Panc1 (cell line): ENCODE results near the gene CDC42EP4. TPM values are rescaled to one million over a fixed set of nuclear protein-coding genes. Genes with fewer than 3 reads are reported as not detected.

Experiments
- ATAC-seq: fragments of 200-7000 bp; cut with Tn5 transposase; 2 replicates; pipeline ENCODE4 v1.9.1; 2020; ENCODE audit warnings: mild to moderate bottlenecking, moderate library complexity
- BruUV-seq: library from RNA; stranded (reverse); fragments of 400-500 nt; replicated peaks from 2 replicates; lab custom pipeline; 2021; lab: Mats Ljungman, UMichigan
- CTCF ChIA-PET: fragments of 300-600 bp; sonication (Branson Sonifier 250); formaldehyde crosslinking; loops from one replicate; lab custom pipeline; 2022; ENCODE audit warnings: antibody characterized with exemption; lab: Charles Lee
- POLR2A ChIA-PET: fragments of 300-600 bp; sonication (Branson Sonifier 250); formaldehyde crosslinking; loops from one replicate; lab custom pipeline; 2022; ENCODE audit warnings: antibody characterized with exemption; lab: Charles Lee
- DNase-seq: peaks from one replicate; pipeline ENCODE4 v3.0.0-alpha.2; 2010; ENCODE audit warnings: low read depth, low spot score
- H3K27ac ChIP-seq: 2 replicates; pipeline ENCODE4 v1.5.1; 2011; ENCODE audit warnings: mild to moderate bottlenecking, low read length, inconsistent platforms
- H3K27me3 ChIP-seq: fragments of 200-500 bp; sonication (Bioruptor generic); 2 replicates; pipeline ENCODE4 v1.6.0; 2014; ENCODE audit warnings: low read length, inconsistent platforms; ENCODE audit not compliant: control insufficient read depth, insufficient read depth
- H3K36me3 ChIP-seq: fragments of 200-500 bp; sonication (Bioruptor generic); 2 replicates; pipeline ENCODE4 v1.5.1; 2014; ENCODE audit warnings: inconsistent platforms, mild to moderate bottlenecking, low read length, moderate library complexity; ENCODE audit not compliant: control insufficient read depth, insufficient read depth
- H3K4me1 ChIP-seq: 2 replicates; pipeline ENCODE4 v1.5.1; 2011; ENCODE audit warnings: inconsistent platforms, mild to moderate bottlenecking, low read length, moderate library complexity; ENCODE audit not compliant: control insufficient read depth, insufficient read depth
- H3K4me3 ChIP-seq, 2 experiments: 2 replicates each; pipeline ENCODE4 v1.5.1; 2011 to 2012; ENCODE audit warnings: low read depth in 2 of 2, low read length in 2 of 2, mild to moderate bottlenecking in 2 of 2, inconsistent platforms in 1 of 2, moderate library complexity in 1 of 2
- H3K9me3 ChIP-seq: fragments of 200-500 bp; sonication (Bioruptor generic); 2 replicates; pipeline ENCODE4 v1.5.1; 2014; ENCODE audit warnings: low read depth, mild to moderate bottlenecking, inconsistent platforms, low read length, moderate library complexity; ENCODE audit not compliant: control insufficient read depth, insufficient read depth
- POLR2AphosphoS5 ChIP-seq: IDR thresholded peaks from 2 replicates; pipeline ENCODE4 v1.6.1; 2012; ENCODE audit warnings: mild to moderate bottlenecking, low read depth, low read length, moderate library complexity
- REST ChIP-seq, 2 experiments: IDR thresholded peaks; 2 replicates each; pipeline ENCODE4 v1.6.1; 2011 to 2012; ENCODE audit warnings: low read depth in 2 of 2, control low read depth in 1 of 2, low read length in 1 of 2, mild to moderate bottlenecking in 1 of 2, moderate library complexity in 1 of 2; ENCODE audit not compliant: insufficient read depth in 1 of 2
- SIN3A ChIP-seq: IDR thresholded peaks from 2 replicates; pipeline ENCODE4 v1.6.1; 2012; ENCODE audit warnings: low read depth, mild to moderate bottlenecking, low read length, moderate library complexity, borderline replicate concordance; ENCODE audit not compliant: insufficient read depth
- TCF7L2 ChIP-seq: IDR thresholded peaks from 2 replicates; pipeline ENCODE4 v1.6.1; 2011; ENCODE audit warnings: mild to moderate bottlenecking, low read depth, low read length, inconsistent platforms
- in situ Hi-C: cut with HindIII; loops from 2 replicates; pipeline ENCODE4 v1.10.0; 2016; ENCODE audit warnings: low sequenced_read_pairs, low pct_unique_long_range_greater_than_20kb
- intact Hi-C: fragments of 100-400 bp; cut with micrococcal nuclease; formaldehyde crosslinking; loops from one replicate; pipeline ENCODE4 v1.10.0; 2022; ENCODE audit not compliant: unreplicated experiment
- total RNA-seq: library from RNA; stranded (reverse); gene quantifications from one replicate; pipeline ENCODE4 v1.2.1, GENCODE V29; 2021; ENCODE audit not compliant: unreplicated experiment
- TF ChIP-seq, protein P1 (sequence below): fragments of 450-650 bp; IDR thresholded peaks from 2 replicates; pipeline ENCODE4 v1.5.1; 2017; ENCODE audit warnings: mild to moderate bottlenecking

CDC42EP4 gene
- total RNA-seq, 1 experiment from 2014 or later: 65.9 TPM

GRCh38 chr17:73262676-73263642 lies 48.8 kb downstream of the CDC42EP4 start:
- Histone ChIP-seq H3K27me3 (no peaks in the 10 kb centered on the region), H3K27ac (peak overlapping the region; percentile 63), H3K9me3 (no peaks in the 10 kb centered on the region), H3K36me3 (no peaks in the 10 kb centered on the region), H3K4me3 (no peak overlapping the region), H3K4me1 (peaks cover 26% of the 10 kb centered on the region)
- ATAC-seq (0 out of 2 replicates have a peak, but pooled peaks have one; percentile 6), DNase-seq (no peak)
- intact Hi-C loops (no loop called here), in situ Hi-C loops (no loop called here)
- BruUV-seq: no TSS peak
- CTCF ChIA-PET: interaction anchor here (0.5 kb wide), 1 partner anchor 703 kb away, joined by 3 read pairs; no protein-coding TSS in a partner anchor
- TF ChIP-seq REST (IDR thresholded peaks at IDR 0.05; ENCODE audit: insufficient read depth in 1 of 2, low read depth in 2 of 2, low read length in 1 of 2) (no peak), POLR2AphosphoS5 (no peak), TCF7L2 (no peak), SIN3A (no peak)
- TF ChIP-seq, protein P1, sequence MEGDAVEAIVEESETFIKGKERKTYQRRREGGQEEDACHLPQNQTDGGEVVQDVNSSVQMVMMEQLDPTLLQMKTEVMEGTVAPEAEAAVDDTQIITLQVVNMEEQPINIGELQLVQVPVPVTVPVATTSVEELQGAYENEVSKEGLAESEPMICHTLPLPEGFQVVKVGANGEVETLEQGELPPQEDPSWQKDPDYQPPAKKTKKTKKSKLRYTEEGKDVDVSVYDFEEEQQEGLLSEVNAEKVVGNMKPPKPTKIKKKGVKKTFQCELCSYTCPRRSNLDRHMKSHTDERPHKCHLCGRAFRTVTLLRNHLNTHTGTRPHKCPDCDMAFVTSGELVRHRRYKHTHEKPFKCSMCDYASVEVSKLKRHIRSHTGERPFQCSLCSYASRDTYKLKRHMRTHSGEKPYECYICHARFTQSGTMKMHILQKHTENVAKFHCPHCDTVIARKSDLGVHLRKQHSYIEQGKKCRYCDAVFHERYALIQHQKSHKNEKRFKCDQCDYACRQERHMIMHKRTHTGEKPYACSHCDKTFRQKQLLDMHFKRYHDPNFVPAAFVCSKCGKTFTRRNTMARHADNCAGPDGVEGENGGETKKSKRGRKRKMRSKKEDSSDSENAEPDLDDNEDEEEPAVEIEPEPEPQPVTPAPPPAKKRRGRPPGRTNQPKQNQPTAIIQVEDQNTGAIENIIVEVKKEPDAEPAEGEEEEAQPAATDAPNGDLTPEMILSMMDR: no peak
- POLR2A ChIA-PET: no interaction called here

- Histone ChIP-seq H3K9me3 (no peaks in the 10 kb centered on the region), H3K4me3 (no peak overlapping the region), H3K27me3 (no peaks in the 10 kb centered on the region), H3K27ac (peak overlapping the region; percentile 63), H3K36me3 (no peaks in the 10 kb centered on the region), H3K4me1 (peaks cover 23% of the 10 kb centered on the region)
- in situ Hi-C loops (no loop called here), intact Hi-C loops (no loop called here)
- ChIA-PET CTCF (interaction anchor here (0.6 kb wide), 1 partner anchor 46 kb away, joined by 4 read pairs; no protein-coding TSS in a partner anchor), POLR2A (no interaction called here)
- TF ChIP-seq POLR2AphosphoS5: no peak
- TF ChIP-seq REST (IDR thresholded peaks at IDR 0.05; ENCODE audit: insufficient read depth in 1 of 2, low read depth in 2 of 2, low read length in 1 of 2): no peak
- ATAC-seq (peak; percentile 63), DNase-seq (no peak)
- BruUV-seq: no TSS peak
These were observed 49.7 kb downstream of the CDC42EP4 start for GRCh38 chr17:73261952-73262675.
